ENCODE results near the gene KLHL22.

KLHL22 gene

DNA sequence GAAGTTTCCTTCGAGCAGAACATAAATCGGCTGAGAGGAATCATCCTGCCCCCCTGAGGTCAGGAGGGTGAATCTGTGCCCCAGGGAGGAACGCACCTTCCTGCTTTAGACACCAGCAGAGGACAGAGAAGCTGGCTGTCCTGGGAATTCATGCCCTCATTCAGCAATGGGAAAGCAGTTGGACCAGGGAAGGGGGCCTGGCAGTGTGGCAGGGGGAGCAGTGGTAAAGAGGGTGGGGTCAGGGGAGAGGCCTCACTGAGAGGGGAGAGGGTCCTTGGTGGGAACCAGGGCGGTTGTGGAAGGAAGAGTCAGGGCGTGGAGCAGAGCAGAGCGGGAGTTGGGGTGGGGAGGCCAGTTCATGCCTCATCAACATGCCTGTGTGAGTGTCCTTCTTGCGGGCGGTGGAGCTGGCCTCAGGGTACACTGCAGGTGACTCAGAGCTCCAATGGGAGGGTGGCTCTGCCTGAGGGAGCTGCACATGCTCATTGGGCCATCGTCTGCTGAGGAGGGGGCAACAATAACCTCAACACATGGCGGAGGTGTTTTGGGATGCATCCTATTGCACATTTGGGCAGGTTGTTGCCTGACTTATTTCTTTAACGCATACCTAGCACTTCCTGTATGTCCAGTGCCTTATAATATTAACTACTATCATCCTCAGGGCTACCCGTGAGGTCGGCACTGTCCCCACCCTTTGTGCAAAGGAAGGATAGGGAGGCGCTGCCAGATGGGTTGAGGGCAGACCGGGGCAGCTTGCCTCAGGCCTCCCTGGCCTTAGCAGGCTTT is 35.0 kb upstream of the KLHL22 start:
- no peak for DNase-seq (ENCODE audit: extremely low spot score)
- POLR2A ChIA-PET = no interaction called here
- TF ChIP-seq, protein P1, sequence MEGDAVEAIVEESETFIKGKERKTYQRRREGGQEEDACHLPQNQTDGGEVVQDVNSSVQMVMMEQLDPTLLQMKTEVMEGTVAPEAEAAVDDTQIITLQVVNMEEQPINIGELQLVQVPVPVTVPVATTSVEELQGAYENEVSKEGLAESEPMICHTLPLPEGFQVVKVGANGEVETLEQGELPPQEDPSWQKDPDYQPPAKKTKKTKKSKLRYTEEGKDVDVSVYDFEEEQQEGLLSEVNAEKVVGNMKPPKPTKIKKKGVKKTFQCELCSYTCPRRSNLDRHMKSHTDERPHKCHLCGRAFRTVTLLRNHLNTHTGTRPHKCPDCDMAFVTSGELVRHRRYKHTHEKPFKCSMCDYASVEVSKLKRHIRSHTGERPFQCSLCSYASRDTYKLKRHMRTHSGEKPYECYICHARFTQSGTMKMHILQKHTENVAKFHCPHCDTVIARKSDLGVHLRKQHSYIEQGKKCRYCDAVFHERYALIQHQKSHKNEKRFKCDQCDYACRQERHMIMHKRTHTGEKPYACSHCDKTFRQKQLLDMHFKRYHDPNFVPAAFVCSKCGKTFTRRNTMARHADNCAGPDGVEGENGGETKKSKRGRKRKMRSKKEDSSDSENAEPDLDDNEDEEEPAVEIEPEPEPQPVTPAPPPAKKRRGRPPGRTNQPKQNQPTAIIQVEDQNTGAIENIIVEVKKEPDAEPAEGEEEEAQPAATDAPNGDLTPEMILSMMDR (IDR thresholded peaks at IDR 0.05; ENCODE audit: control extremely low read depth, extremely low read depth, low read depth, missing control alignments) = no peak
- CTCF ChIA-PET = interaction anchor here (0.8 kb wide), 1 partner anchor 13 kb away, joined by 3 read pairs; no protein-coding TSS in a partner anchor

DNA sequence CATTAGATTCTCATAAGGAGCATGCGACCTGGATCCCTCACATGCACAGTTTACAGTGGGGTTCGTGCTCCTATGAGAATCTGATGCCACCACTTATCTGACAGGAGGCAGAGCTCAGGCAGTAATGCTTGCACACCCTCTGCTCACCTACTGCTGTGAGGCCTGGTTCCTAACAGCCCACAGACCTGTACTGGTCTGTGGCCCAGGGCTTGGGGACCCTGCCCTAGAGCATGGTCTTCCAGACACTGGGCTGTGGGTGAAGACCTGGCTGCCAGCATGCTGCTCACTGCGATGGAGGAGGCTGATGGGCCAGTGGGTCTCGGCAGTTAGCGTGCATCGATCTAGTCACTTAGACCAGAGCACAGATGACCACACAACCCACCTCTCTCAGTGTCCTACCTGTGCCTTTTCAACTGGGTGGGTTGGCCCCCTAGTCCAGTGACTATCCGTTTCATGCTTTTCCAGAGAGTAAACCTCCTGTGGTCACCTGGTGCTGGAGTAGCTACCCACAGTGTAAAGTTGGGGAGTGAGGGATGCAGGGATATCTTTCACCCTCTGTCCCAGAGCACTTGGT is 32.9 kb upstream of the KLHL22 start:
- ChIA-PET POLR2A (interaction anchor here (0.7 kb wide), 1 partner anchor 8 kb away, joined by 3 read pairs; no protein-coding TSS in a partner anchor), CTCF (interaction anchor here (1.1 to 1.3 kb wide), 3 partner anchors 11 to 72 kb away, joined by 3 to 5 read pairs (median 3); no protein-coding TSS in a partner anchor)
- DNase-seq (ENCODE audit: extremely low spot score) = no peak
- TF ChIP-seq, protein P1 (IDR thresholded peaks at IDR 0.05; ENCODE audit: control extremely low read depth, extremely low read depth, low read depth, missing control alignments) = no peak

DNA sequence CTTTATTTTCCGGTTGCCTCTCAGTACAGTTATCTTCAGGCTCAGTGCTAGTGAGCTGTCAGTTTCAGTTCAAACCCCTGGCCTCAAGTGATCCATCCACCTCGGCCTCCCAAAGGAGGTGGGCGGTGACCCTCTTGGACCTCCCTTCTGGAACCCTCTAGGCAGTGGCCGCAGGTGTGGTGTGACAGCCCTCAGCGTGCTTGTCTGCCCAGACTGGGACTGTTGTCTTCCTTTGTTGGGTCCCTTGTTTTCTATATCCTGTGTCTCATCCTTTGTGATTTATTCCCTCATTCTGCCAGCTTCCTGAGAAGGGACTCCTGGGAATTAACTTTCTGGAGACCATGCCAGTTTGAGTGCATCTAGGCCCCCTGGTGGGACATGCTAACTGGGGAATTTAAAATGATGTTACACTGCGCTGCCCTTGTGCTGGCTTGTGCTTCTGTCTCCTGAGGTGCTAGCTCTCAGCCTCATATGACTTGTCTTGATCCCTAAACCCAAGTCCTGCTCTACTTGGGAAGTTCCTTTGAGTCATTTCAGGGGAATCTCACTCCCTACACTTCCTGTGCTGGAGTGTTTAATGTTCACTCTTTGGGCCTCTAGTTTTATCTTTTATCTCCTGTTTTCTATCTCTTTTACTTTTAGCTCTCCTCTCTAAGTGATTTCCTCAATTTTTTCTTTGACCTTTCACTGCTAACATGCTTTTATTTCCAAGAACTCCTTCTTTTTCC is 31.2 kb upstream of the KLHL22 start:
- POLR2A ChIA-PET = no interaction called here

DNA sequence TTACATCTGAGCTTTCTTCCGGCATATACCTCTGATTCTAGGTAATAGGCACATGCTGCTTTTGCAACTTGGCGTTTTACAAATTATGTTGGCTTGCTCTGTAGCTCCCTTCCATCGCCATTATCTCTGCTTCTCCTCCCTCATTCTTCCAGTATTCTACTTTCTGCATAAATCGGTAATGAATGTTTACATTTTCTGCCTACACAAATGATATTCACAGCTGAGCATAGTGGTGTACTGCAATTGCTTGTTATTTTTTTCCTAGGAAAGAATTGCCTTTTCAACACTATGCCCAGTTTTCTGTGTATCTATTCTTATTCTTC is 30.7 kb upstream of the KLHL22 start:
- DNase-seq (ENCODE audit: extremely low spot score) = no peak
- TF ChIP-seq, protein P1 (IDR thresholded peaks at IDR 0.05; ENCODE audit: control extremely low read depth, extremely low read depth, low read depth, missing control alignments) = no peak
- ChIA-PET POLR2A (no interaction called here), CTCF (interaction anchor here (0.9 to 2.7 kb wide), 3 partner anchors 27 to 43 kb away, joined by 4 to 8 read pairs (median 4); no protein-coding TSS in a partner anchor)

More for the DNA sequence above, 31.2 kb upstream of the KLHL22 start:
- CTCF ChIA-PET = interaction anchor here (0.9 to 2.7 kb wide), 3 partner anchors 26 to 44 kb away, joined by 4 to 8 read pairs (median 4); no protein-coding TSS in a partner anchor
- no peak for DNase-seq (ENCODE audit: extremely low spot score)
- TF ChIP-seq, protein P1 (IDR thresholded peaks at IDR 0.05; ENCODE audit: control extremely low read depth, extremely low read depth, low read depth, missing control alignments) = no peak

DNA sequence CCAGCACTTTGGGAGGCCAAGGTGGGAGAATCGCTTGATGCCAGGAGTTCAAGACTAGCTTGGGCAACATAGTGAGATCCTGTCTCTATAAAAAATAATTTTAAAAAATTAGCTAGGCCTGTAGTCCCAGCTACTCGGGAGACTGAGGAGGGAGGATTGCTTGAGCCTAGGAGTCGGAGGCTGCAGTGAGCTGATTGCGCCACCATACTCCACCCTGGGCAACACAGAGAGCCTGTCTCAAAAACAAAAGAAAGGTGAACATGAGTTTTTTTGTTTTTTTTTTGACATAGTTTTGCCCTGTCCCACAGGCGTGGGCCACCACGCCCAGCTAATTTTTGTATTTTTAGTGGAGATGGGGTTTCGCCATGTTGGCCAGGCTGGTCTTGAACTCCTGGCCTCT is 29.5 kb upstream of the KLHL22 start:
- TF ChIP-seq, protein P1 (IDR thresholded peaks at IDR 0.05; ENCODE audit: control extremely low read depth, extremely low read depth, low read depth, missing control alignments) = no peak
- POLR2A ChIA-PET = interaction anchor here (0.7 to 1.0 kb wide), 2 partner anchors 13 to 17 kb away, joined by 3 read pairs; partner anchors contain the start of gene MED15
- CTCF ChIA-PET = interaction anchor here (2.7 kb wide), 1 partner anchor 40 kb away, joined by 8 read pairs; no protein-coding TSS in a partner anchor
- DNase-seq (ENCODE audit: extremely low spot score) = no peak

DNA sequence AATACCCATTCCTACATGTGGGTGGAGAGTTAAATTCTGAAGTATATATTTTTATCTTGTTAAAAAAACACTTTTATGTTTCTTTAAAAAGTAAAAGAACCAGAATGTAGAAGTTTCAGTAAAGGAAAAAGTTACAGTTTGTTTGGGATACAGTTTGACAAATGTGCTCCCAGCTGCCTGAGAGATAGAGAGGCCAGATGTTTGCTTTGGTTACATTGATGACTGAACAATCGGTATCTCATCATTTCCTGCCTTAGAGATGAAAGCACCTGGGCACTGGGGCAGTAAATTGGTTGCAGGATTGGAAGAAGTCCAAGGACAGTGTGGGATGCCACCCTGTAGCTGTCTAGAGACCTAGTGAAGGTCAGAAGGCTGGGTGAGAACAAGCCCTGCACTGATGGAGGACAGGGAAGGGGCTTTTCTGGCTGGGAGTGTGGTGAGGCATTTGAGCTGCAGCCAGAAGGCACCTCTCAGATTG is 28.4 kb upstream of the KLHL22 start:
- CTCF ChIA-PET = interaction anchor here (1.4 kb wide), 1 partner anchor 9 kb away, joined by 6 read pairs; no protein-coding TSS in a partner anchor
- POLR2A ChIA-PET = interaction anchor here (0.6 to 1.0 kb wide), 2 partner anchors 16 to 29 kb away, joined by 3 to 4 read pairs; partner anchors contain the start of genes KLHL22 and MED15
- no peak for DNase-seq (ENCODE audit: extremely low spot score)
- TF ChIP-seq, protein P1 (IDR thresholded peaks at IDR 0.05; ENCODE audit: control extremely low read depth, extremely low read depth, low read depth, missing control alignments) = no peak
